CD4-positive, alpha-beta T cell treated with Interleukin-1 beta for 1 hour (primary cell): Measurements from ENCODE around the gene TK2.
"Not testable (repeated sequence)": the region's sequence is repeated elsewhere in the genome, so short reads cannot be mapped to it uniquely, and the experiment has no call there.

Experiments
- DNase-seq, 2 donors: peaks; one replicate each; pipeline ENCODE4 v3.0.0-alpha.2; 2020 to 2022

The TK2 gene

GRCh38 chr16:66569827-66570405 is 20.0 kb upstream of the TK2 start:
- no peak for DNase-seq

- DNase-seq: no peak
These were observed 19.2 kb upstream of the TK2 start for GRCh38 chr16:66569131-66569530.

GRCh38 chr16:66568355-66568754 is 18.4 kb upstream of the TK2 start:
- DNase-seq: no peak

GRCh38 chr16:66567270-66567669 is 17.3 kb upstream of the TK2 start:
- DNase-seq: not testable (repeated sequence)

GRCh38 chr16:66566051-66566901 is 16.4 kb upstream of the TK2 start, which contains the start of gene CMTM1:
Gene CMTM1, plus strand, starts transcription at chr16:66566439. Its CDS starts 75 bp downstream, at chr16:66566514.
- DNase-seq: no peak

GRCh38 chr16:66563574-66564334 is 13.8 kb upstream of the TK2 start:
- no peak for DNase-seq

GRCh38 chr16:66562986-66563385 is 13.1 kb upstream of the TK2 start:
- no peak for DNase-seq

- DNase-seq: peak in 1 of 2 donors; percentile 31
These were observed 12.5 kb upstream of the TK2 start for GRCh38 chr16:66562409-66562808.

GRCh38 chr16:66561381-66562080 is 11.6 kb upstream of the TK2 start:
- DNase-seq: no peak

- DNase-seq: no peak
These were observed 10.2 kb upstream of the TK2 start for GRCh38 chr16:66560107-66560506.

- DNase-seq: no peak
These were observed 4.6 kb upstream of the TK2 start for GRCh38 chr16:66554495-66554894.

GRCh38 chr16:66554021-66554420 is 4.1 kb upstream of the TK2 start:
- DNase-seq: no peak

- DNase-seq: peak in 1 of 2 donors; percentile 15
These were observed 3.3 kb upstream of the TK2 start for GRCh38 chr16:66553223-66553622.

GRCh38 chr16:66552286-66553177 is 2.6 kb upstream of the TK2 start, which contains the start of gene CKLF:
Gene CKLF, plus strand, starts transcription at chr16:66552576. Its CDS starts 140 bp downstream, at chr16:66552716.
- peak; percentile 94 for DNase-seq

GRCh38 chr16:66551788-66552285 is 1.9 kb upstream of the TK2 start:
- DNase-seq: no peak

- DNase-seq: peak; percentile 66 to 67
These were observed 1.4 kb upstream of the TK2 start for GRCh38 chr16:66551348-66551759.

- DNase-seq: no peak
These were observed 1.1 kb downstream of the TK2 start for GRCh38 chr16:66548868-66549267.

GRCh38 chr16:66548068-66548467 is 1.9 kb downstream of the TK2 start:
- DNase-seq: no peak

- DNase-seq: no peak
These were observed 2.6 kb downstream of the TK2 start for GRCh38 chr16:66547101-66547989.

- DNase-seq: no peak
These were observed 5.7 kb downstream of the TK2 start for GRCh38 chr16:66544016-66544757.
